Endothelial cell of umbilical vein (primary cell): ENCODE data around the gene MRPL14. TPM values are rescaled to one million over a fixed set of nuclear protein-coding genes. Genes with fewer than 3 reads are reported as not detected.

Source experiments
- Bru-seq: library from RNA; stranded (reverse); fragments of 400-500 nt; gene quantifications from one replicate; lab custom pipeline; 2021; lab: Mats Ljungman, UMichigan
- BruChase-seq, 2 experiments: library from RNA; stranded (reverse); fragments of 400-500 nt; gene quantifications; one replicate each; lab custom pipeline; 2021; lab: Mats Ljungman, UMichigan
- BruUV-seq: library from RNA; stranded (reverse); fragments of 400-500 nt; replicated peaks from 2 replicates; lab custom pipeline; 2021; lab: Mats Ljungman, UMichigan
- CTCF ChIA-PET: fragments of 300-600, 350-600 bp; sonication (Branson Sonifier 250); formaldehyde crosslinking; loops from one replicate; lab custom pipeline; 2021; ENCODE audit warnings: antibody characterized with exemption, inconsistent platforms; lab: Charles Lee
- POLR2A ChIA-PET: fragments of 300-600, 350-600 bp; sonication (Branson Sonifier 250); formaldehyde crosslinking; loops from one replicate; lab custom pipeline; 2021; ENCODE audit warnings: antibody characterized with exemption, inconsistent platforms; lab: Charles Lee
- DNase-seq: peaks from one replicate; pipeline ENCODE4 v3.0.0-alpha.2; 2011; ENCODE audit warnings: low read depth, low spot score
- FAIRE-seq: peaks from 2 replicates; lab custom pipeline; 2011; peaks lifted over from hg19 to GRCh38; lab: Jason Lieb, UNC
- H2AFZ ChIP-seq: 2 replicates; pipeline ENCODE4 v1.6.0; 2012; ENCODE audit warnings: low read depth, low read length, control low read depth, inconsistent platforms
- H3K27ac ChIP-seq: 2 replicates; pipeline ENCODE4 v1.5.1; 2011; ENCODE audit warnings: low read depth, mild to moderate bottlenecking, control low read depth, low read length, moderate library complexity; ENCODE audit not compliant: insufficient read depth
- H3K27me3 ChIP-seq, 2 experiments: 2 replicates each; pipeline versions ENCODE4 v1.6.0 to v1.6.1; 2011; ENCODE audit warnings: low read length in 2 of 2, mixed read lengths in 1 of 2; ENCODE audit not compliant: control insufficient read depth in 2 of 2, insufficient read depth in 2 of 2
- H3K36me3 ChIP-seq, 2 experiments: 2 replicates in 1 of 2; 3 replicates in 1 of 2; pipeline ENCODE4 v1.5.1; 2011; ENCODE audit warnings: low read length in 2 of 2, mild to moderate bottlenecking in 1 of 2, moderate library complexity in 1 of 2; ENCODE audit not compliant: control insufficient read depth in 2 of 2, insufficient read depth in 2 of 2; ENCODE audit errors: extremely low read depth in 1 of 2
- H3K4me1 ChIP-seq: 3 replicates; pipeline ENCODE4 v1.5.1; 2011; ENCODE audit warnings: mild to moderate bottlenecking, low read length; ENCODE audit not compliant: control insufficient read depth, insufficient read depth; ENCODE audit errors: extremely low read depth
- H3K4me2 ChIP-seq: 2 replicates; pipeline ENCODE4 v1.6.1; 2011; ENCODE audit warnings: low read length, control low read depth, mixed read lengths; ENCODE audit not compliant: insufficient read depth
- H3K4me3 ChIP-seq, 3 experiments: fragments of 200-600 bp in 1 of 3; sonication (generic), shearing (Covaris generic) in 1 of 3; replicated peaks in 1 of 3; 2 replicates each; pipeline ENCODE4 v1.5.1; 2011 to 2016; ENCODE audit warnings: control low read depth in 3 of 3, low read length in 3 of 3, mild to moderate bottlenecking in 2 of 3, inconsistent platforms in 1 of 3, low read depth in 1 of 3, moderate library complexity in 1 of 3; ENCODE audit not compliant: insufficient read depth in 1 of 3
- H3K79me2 ChIP-seq: 2 replicates; pipeline ENCODE4 v1.6.0; 2012; ENCODE audit warnings: low read length, inconsistent platforms; ENCODE audit not compliant: control insufficient read depth, insufficient read depth
- H3K9ac ChIP-seq: replicated peaks from 2 replicates; pipeline ENCODE3; 2011; ENCODE audit warnings: low read length, control low read depth; ENCODE audit not compliant: insufficient read depth; ENCODE audit errors: extremely low read depth
- H3K9me1 ChIP-seq: replicated peaks from 3 replicates; pipeline ENCODE4 v1.6.0; 2011; ENCODE audit warnings: mild to moderate bottlenecking, low read length; ENCODE audit not compliant: control insufficient read depth, insufficient read depth; ENCODE audit errors: extremely low read depth
- H3K9me3 ChIP-seq: replicated peaks from 2 replicates; pipeline ENCODE4 v1.5.1; 2012; ENCODE audit warnings: low read length, inconsistent platforms; ENCODE audit not compliant: control insufficient read depth, insufficient read depth
- H4K20me1 ChIP-seq: replicated peaks from 2 replicates; pipeline ENCODE3; 2011; ENCODE audit warnings: mild to moderate bottlenecking, low read length; ENCODE audit not compliant: control insufficient read depth, insufficient read depth; ENCODE audit errors: extremely low read depth
- EZH2 ChIP-seq: IDR thresholded peaks from 2 replicates; pipeline ENCODE4 v1.6.1; 2012; ENCODE audit warnings: borderline replicate concordance, low read depth, mild to moderate bottlenecking, moderate library complexity, low read length, inconsistent platforms; ENCODE audit not compliant: severe bottlenecking
- GATA2 ChIP-seq: IDR thresholded peaks from 2 replicates; pipeline ENCODE4 v1.7.0; 2011; ENCODE audit warnings: low read depth, mild to moderate bottlenecking, moderate library complexity, mixed read lengths, low read length; ENCODE audit not compliant: insufficient read length, insufficient read depth
- POLR2A ChIP-seq: IDR thresholded peaks from 2 replicates; pipeline ENCODE4 v1.6.1; 2012; ENCODE audit warnings: low read depth, mild to moderate bottlenecking, control low read depth, low read length
- POLR2AphosphoS5 ChIP-seq: IDR thresholded peaks from 2 replicates; pipeline ENCODE4 v1.6.1; 2012; ENCODE audit warnings: low read depth, mild to moderate bottlenecking, control low read depth, low read length, moderate library complexity; ENCODE audit not compliant: insufficient read depth
- dilution Hi-C: fragments of 300-500 bp; cut with MboI; formaldehyde crosslinking; loops from one replicate; pipeline ENCODE4 v1.15.0; 2019; ENCODE audit warnings: low sequenced_read_pairs; ENCODE audit not compliant: extremely low pct_ligation_motif_present
- intact Hi-C: fragments of 100-400 bp; cut with micrococcal nuclease; formaldehyde crosslinking; loops from one replicate; pipeline ENCODE4 v1.10.0; 2022
- long read RNA-seq: library from polyadenylated mRNA; stranded (forward); transcript quantifications from one replicate; pipeline ENCODE4 v2.0.0, GENCODE V29; 2021
- polyA minus RNA-seq, 3 experiments: library from RNA; depleted of rRNA, polyadenylated mRNA; stranded (reverse); fragments of >200 nt; gene quantifications; 1 replicate in 1 of 3; 2 replicates in 2 of 3; pipeline ENCODE4 v1.2.3, GENCODE V29; 2011
- polyA plus RNA-seq, 4 experiments: library from polyadenylated mRNA; depleted of rRNA in 3 of 4; stranded (reverse) in 3 of 4; unstranded in 1 of 4; fragments of >200 nt; gene quantifications; 2 replicates each; pipeline versions ENCODE4 v1.2.1 to v1.2.3, GENCODE V29; 2011 to 2012; ENCODE audit warnings: missing spikeins in 1 of 4
- total RNA-seq: library from RNA; stranded (reverse); gene quantifications from 2 replicates; pipeline ENCODE4 v1.2.3, GENCODE V29; 2021
- TF ChIP-seq, protein P1 (sequence below): IDR thresholded peaks from 2 replicates; pipeline ENCODE4 v1.6.1; 2011; ENCODE audit not compliant: insufficient read depth, insufficient read length

Gene MRPL14
- total RNA-seq, result 62.4 and 68.1 TPM in 2 replicates
- 91.2 and 103 TPM in 2 replicates for polyA plus RNA-seq
- polyA plus RNA-seq (2011; cell fraction: cytosol; rRNA removed), result 84.4 and 90.7 TPM in 2 replicates
- 26.4 and 30.4 TPM in 2 replicates for polyA plus RNA-seq (2011; cell fraction: nucleus; rRNA removed)
- 66.8 and 71.7 TPM in 2 replicates for polyA plus RNA-seq (2012)
- 22.2 and 24.7 TPM in 2 replicates for polyA minus RNA-seq
- polyA minus RNA-seq (2011; cell fraction: cytosol; rRNA and poly(A)+ RNA removed), result 20.4 TPM
- 3.8 and 7.2 TPM in 2 replicates for polyA minus RNA-seq (2011; cell fraction: nucleus; rRNA and poly(A)+ RNA removed)
- percentile 83 among the genes with signal in this experiment for Bru-seq, nascent RNA
- percentile 85 among the genes with signal in this experiment for BruChase-seq, experiment 1, labeled RNA remaining after a 6-hour chase
- percentile 80 among the genes with signal in this experiment for BruChase-seq, experiment 2, labeled RNA remaining after a 2-hour chase
- long read RNA-seq, transcript MRPL14-201 (3 exons, 959 nt), result major isoform, 338 of 374 reads
- long read RNA-seq, partial matches to known transcripts, result 4 of 374 reads
- long read RNA-seq, other reads (novel, unspliced or antisense), result 32 of 374 reads

DNA sequence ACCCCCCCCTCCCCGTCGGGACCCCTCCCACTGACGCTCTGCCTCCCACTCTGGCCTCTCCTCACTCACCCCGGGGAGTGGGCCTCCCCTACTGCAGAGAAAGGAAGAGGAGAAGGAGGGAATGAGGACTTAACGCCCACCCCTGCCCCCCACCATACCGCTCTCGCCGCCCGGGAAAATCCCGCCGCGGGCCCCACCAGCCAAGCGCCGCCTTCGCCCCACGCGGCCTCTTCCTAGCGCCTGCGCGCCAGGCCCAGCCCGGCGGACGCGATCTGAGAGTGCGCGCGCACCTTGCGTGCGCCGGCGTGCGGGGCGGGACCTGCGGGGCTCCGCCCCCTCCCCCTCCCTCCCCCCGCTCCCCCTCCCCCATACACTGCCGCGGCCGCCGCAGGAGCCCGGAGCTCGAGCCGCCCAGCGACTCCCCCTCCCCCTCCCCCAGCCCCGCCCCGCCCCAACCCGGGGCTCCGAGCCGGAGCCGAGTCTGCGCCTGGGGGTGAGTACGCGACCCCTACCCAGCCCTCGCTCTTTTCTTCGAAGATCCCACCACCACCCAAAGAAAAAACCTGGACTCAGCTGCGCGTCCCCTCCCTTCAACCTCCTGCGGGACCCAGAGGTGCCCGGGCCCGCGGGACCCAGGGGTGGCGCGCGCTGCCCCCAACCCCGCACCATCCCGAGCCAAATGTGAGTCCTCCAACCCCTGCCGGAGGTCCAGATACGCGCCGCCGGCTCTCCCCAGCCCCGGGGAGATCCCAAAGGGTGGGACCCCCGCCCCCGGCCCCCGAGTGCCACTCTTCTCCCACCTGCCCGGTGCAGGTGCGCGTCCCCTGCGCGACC is at the start of gene MRPL14, which contains the start of gene TMEM63B:
Gene MRPL14 (minus strand): TSS at position 267 of the 834 bp plus-strand sequence. CDS start 10,841 bp downstream, outside the sequence.
Gene TMEM63B (plus strand): TSS at position 369 of the 834 bp plus-strand sequence. CDS start 7,031 bp downstream, outside the sequence.
- Histone ChIP-seq H3K9ac (peak within 1 kb of the TSS; percentile 85), H3K27ac (peak within 1 kb of the TSS; percentile 74), H3K36me3 (no peaks in the 10 kb centered on the region), H3K9me3 (no peaks in the 10 kb centered on the region), H2AFZ (peak within 1 kb of the TSS; percentile 81), H4K20me1 (no peaks in the 10 kb centered on the region), H3K27me3 (no peaks in the 10 kb centered on the region), H3K4me1 (peaks cover 46% of the 10 kb centered on the region), H3K79me2 (peaks cover 49% of the 10 kb centered on the region), H3K9me1 (no peaks in the 10 kb centered on the region), H3K4me3 (peak within 1 kb of the TSS; percentile 88 to 90 (median 89)), H3K4me2 (peak within 1 kb of the TSS; percentile 89)
- FAIRE-seq (peak; percentile 78), DNase-seq (peak; percentile 81)
- dilution Hi-C loops (no loop called here), intact Hi-C loops (loop anchor here (1.0 kb wide), 4 partner anchors 11 to 27 kb away; no protein-coding TSS in a partner anchor)
- TF ChIP-seq POLR2A (peak; percentile 94), EZH2 (no peak), POLR2AphosphoS5 (peak; percentile 96), GATA2 (no peak)
- TF ChIP-seq, protein P1, sequence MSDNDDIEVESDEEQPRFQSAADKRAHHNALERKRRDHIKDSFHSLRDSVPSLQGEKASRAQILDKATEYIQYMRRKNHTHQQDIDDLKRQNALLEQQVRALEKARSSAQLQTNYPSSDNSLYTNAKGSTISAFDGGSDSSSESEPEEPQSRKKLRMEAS, result peak; percentile 51
- POLR2A ChIA-PET, result interaction anchor here (0.6 to 1.0 kb wide), 6 partner anchors 11 to 129 kb away, joined by 3 to 6 read pairs (median 4); partner anchors contain the start of gene HSP90AB1
- no TSS peak for BruUV-seq
- CTCF ChIA-PET, result interaction anchor here (0.6 to 1.2 kb wide), 6 partner anchors 11 to 211 kb away, joined by 3 to 5 read pairs (median 4); no protein-coding TSS in a partner anchor
